ENCODE data around the gene NDUFAF7. TPM values are rescaled to one million over a fixed set of nuclear protein-coding genes. Genes with fewer than 3 reads are reported as not detected.

NDUFAF7 gene
- total RNA-seq, 1 donor from 2014 or later = 25.5 TPM

DNA sequence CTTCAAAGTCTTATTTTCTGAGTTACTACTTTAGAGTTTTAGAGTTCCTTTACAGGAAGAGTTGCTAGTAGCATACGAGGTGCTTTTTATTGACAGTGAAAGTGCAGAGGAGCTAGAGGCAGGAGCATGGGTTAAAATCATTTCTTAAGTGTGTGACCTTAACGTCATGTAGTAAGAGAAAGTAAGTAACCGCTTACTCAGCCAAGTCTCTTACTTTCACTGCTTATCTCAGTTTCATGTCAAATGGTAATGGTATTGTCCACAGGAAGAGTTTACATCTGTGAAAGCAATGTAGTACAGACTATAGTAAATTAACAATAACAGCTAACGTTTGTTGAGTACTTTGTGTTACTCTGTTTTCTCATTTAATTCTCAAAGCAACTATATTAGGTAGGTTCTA is 12.6 kb downstream of the NDUFAF7 start:
- no peaks in the 10 kb centered on the region for H3K4me1 Mint-ChIP-seq (ENCODE audit: unreplicated experiment)
- no peak for DNase-seq (ENCODE audit: extremely low spot score, unreplicated experiment)
- no peaks in the 10 kb centered on the region for H3K27me3 Mint-ChIP-seq
- no peaks in the 10 kb centered on the region for H3K9me3 Mint-ChIP-seq
- TF ChIP-seq, protein P1, sequence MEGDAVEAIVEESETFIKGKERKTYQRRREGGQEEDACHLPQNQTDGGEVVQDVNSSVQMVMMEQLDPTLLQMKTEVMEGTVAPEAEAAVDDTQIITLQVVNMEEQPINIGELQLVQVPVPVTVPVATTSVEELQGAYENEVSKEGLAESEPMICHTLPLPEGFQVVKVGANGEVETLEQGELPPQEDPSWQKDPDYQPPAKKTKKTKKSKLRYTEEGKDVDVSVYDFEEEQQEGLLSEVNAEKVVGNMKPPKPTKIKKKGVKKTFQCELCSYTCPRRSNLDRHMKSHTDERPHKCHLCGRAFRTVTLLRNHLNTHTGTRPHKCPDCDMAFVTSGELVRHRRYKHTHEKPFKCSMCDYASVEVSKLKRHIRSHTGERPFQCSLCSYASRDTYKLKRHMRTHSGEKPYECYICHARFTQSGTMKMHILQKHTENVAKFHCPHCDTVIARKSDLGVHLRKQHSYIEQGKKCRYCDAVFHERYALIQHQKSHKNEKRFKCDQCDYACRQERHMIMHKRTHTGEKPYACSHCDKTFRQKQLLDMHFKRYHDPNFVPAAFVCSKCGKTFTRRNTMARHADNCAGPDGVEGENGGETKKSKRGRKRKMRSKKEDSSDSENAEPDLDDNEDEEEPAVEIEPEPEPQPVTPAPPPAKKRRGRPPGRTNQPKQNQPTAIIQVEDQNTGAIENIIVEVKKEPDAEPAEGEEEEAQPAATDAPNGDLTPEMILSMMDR (conservative IDR thresholded peaks at IDR 0.05) = no peak
- H3K36me3 Mint-ChIP-seq = peaks cover 24% of the 10 kb centered on the region
- H3K27ac Mint-ChIP-seq = no peak overlapping the region
- H3K4me3 Mint-ChIP-seq = no peak overlapping the region

DNA sequence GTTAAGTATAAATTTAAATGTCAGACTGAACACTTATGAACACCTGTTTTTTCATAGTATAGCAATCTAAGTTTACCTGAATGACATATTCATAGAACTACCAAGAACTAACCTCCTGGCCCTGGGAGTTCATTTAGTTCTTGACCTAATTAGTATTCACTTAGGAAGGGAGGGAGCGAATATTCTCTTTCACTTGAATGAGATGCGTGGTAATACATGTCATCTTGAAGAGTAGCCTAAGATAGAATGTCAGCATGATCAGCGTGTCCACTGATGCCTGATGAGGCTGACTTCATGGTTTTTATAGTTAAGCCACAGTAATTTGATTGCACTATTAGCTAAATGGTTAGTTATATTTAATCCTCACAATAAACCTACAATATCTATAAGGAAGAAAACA is 13.3 kb downstream of the NDUFAF7 start:
- H3K4me3 Mint-ChIP-seq = no peak overlapping the region
- TF ChIP-seq, protein P1 (conservative IDR thresholded peaks at IDR 0.05) = no peak
- no peaks in the 10 kb centered on the region for H3K4me1 Mint-ChIP-seq (ENCODE audit: unreplicated experiment)
- H3K36me3 Mint-ChIP-seq = peaks cover 27% of the 10 kb centered on the region
- no peak for DNase-seq (ENCODE audit: extremely low spot score, unreplicated experiment)
- no peak overlapping the region for H3K27ac Mint-ChIP-seq
- no peaks in the 10 kb centered on the region for H3K9me3 Mint-ChIP-seq
- no peaks in the 10 kb centered on the region for H3K27me3 Mint-ChIP-seq

DNA sequence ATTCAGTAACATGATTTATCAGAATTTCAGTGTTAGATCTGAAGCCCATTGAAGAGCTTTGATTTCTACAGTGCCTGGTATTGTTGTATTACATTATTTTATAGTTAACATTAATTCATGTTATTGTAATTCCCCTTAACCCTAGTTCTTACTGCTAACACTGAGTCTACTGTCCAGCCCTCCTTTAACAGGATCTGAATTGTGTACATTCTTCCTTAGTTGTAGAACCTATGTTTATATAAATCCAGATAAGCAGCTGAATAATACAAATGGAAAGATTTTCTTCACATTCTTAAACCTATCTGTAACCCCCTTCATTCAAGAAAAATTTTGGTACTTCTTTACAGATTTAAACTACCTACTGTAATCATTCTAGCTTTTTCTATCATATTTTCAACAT is 14.7 kb downstream of the NDUFAF7 start:
- no peaks in the 10 kb centered on the region for H3K9me3 Mint-ChIP-seq
- no peaks in the 10 kb centered on the region for H3K4me1 Mint-ChIP-seq (ENCODE audit: unreplicated experiment)
- peaks cover 27% of the 10 kb centered on the region for H3K36me3 Mint-ChIP-seq
- no peaks in the 10 kb centered on the region for H3K27me3 Mint-ChIP-seq
- H3K27ac Mint-ChIP-seq = no peak overlapping the region
- TF ChIP-seq, protein P1 (conservative IDR thresholded peaks at IDR 0.05) = no peak
- no peak for DNase-seq (ENCODE audit: extremely low spot score, unreplicated experiment)
- no peak overlapping the region for H3K4me3 Mint-ChIP-seq

DNA sequence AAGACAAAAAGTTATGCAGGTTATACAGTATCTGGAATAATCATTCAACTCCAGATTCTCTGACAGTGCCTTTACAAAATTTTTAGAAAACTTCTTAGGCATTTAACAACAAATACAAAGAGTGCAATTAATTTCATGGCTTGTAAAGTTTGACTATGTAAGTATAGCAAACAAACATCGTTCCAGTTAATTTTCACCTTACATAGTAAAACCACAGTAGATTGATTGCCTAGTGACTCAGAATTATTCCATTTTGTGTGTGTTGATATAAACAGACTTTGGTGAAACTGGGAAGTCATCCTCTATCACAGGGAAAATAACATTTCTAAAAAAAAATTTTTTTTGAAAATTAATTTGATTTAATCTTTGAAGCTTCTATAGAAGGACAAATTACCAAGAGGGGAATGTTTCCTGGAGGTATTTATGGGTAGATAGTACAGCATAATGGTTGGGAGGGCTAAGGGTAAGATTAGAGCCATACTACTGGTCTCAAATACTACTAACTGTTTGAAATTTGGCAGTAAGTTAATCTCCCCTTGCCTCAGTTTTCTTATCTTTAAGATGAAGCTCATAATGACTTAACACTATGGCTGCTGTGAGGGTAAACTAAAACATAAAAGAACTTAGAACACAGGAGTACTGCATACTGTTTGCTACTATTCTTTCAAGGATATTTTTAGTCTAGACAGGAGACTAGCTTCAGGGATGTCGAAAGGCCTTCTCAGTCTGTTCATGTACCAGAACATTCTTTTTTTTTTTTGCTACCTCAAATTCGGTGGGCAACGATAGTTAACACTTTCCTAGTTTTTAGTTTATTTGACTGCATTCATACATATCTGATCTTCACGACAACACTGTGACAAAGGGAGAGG is 19.6 kb downstream of the NDUFAF7 start:
- peaks cover 19% of the 10 kb centered on the region for H3K36me3 Mint-ChIP-seq
- no peak overlapping the region for H3K4me3 Mint-ChIP-seq
- TF ChIP-seq, protein P1 (conservative IDR thresholded peaks at IDR 0.05) = no peak
- H3K27me3 Mint-ChIP-seq = no peaks in the 10 kb centered on the region
- H3K4me1 Mint-ChIP-seq (ENCODE audit: unreplicated experiment) = no peaks in the 10 kb centered on the region
- no peaks in the 10 kb centered on the region for H3K9me3 Mint-ChIP-seq
- H3K27ac Mint-ChIP-seq = no peak overlapping the region
- no peak for DNase-seq (ENCODE audit: extremely low spot score, unreplicated experiment)

DNA sequence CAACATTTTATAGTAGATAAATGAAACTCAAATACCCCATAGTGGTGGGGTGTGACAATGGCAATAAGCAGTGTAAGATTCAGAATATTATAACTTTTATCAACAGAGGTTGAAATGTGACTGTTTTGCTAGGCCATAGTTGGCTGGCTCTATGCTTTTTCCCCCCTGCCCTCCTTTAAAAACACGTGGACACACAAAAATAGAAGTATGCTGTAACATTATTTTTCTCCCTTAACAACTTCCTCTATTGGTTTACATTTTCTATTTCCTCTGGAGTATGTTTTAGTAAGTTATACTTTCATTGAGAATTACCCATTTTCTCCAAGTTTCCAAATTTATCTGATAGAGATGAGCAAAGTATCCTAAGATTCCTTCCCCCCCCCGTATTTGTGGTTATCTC is 31.1 kb downstream of the NDUFAF7 start:
- Mint-ChIP-seq H3K36me3 (peaks cover 10% of the 10 kb centered on the region), H3K27ac (no peak overlapping the region), H3K4me3 (no peak overlapping the region), H3K4me1 (ENCODE audit: unreplicated experiment) (no peaks in the 10 kb centered on the region), H3K27me3 (no peaks in the 10 kb centered on the region), H3K9me3 (no peaks in the 10 kb centered on the region)
- no peak for DNase-seq (ENCODE audit: extremely low spot score, unreplicated experiment)
- TF ChIP-seq, protein P1 (conservative IDR thresholded peaks at IDR 0.05) = no peak
